Karpas-422 (cell line): ENCODE measurements around the gene RAMP2. TPM values are rescaled to one million over a fixed set of nuclear protein-coding genes. Genes with fewer than 3 reads are reported as not detected.
A peak's percentile ranks its signal among the peaks of the same experiment; 100 is the strongest.
"Not testable (repeated sequence)": the region's sequence is repeated elsewhere in the genome, so short reads cannot be mapped to it uniquely, and the experiment has no call there.

Experiments used
- DNase-seq: peaks from one replicate; pipeline ENCODE4 v3.0.0-alpha.2; 2015
- H2AFZ ChIP-seq: fragments of 200-600 bp; sonication (generic); 2 replicates; pipeline ENCODE4 v1.6.1; 2014; ENCODE audit warnings: antibody characterized with exemption, low read length, mixed read lengths
- H3K27ac ChIP-seq: fragments of 200-600 bp; sonication (generic); 2 replicates; pipeline ENCODE4 v1.5.1; 2014; ENCODE audit warnings: mild to moderate bottlenecking, low read length, moderate library complexity
- H3K27me3 ChIP-seq: fragments of 200-600 bp; sonication (generic); 2 replicates; pipeline ENCODE4 v1.6.1; 2014; ENCODE audit warnings: low read length, mixed read lengths
- H3K36me3 ChIP-seq: fragments of 200-600 bp; sonication (generic); 2 replicates; pipeline ENCODE4 v1.6.1; 2014; ENCODE audit warnings: low read length, mixed read lengths; ENCODE audit not compliant: insufficient read depth
- H3K4me1 ChIP-seq: fragments of 200-600 bp; sonication (generic); 2 replicates; pipeline ENCODE4 v1.6.1; 2014; ENCODE audit warnings: mild to moderate bottlenecking, low read length, mixed read lengths
- H3K4me2 ChIP-seq: fragments of 200-600 bp; sonication (generic); 2 replicates; pipeline ENCODE4 v1.6.1; 2014; ENCODE audit warnings: low read length, low read depth, mild to moderate bottlenecking; ENCODE audit not compliant: poor library complexity, severe bottlenecking
- H3K4me3 ChIP-seq: fragments of 200-600 bp; sonication (generic); 2 replicates; pipeline ENCODE4 v1.5.1; 2014; ENCODE audit warnings: mild to moderate bottlenecking, antibody characterized with exemption, low read length, mixed read lengths
- H3K79me2 ChIP-seq: fragments of 200-600 bp; sonication (generic); 2 replicates; pipeline ENCODE4 v1.6.1; 2014; ENCODE audit warnings: mild to moderate bottlenecking, low read length, mixed read lengths
- H3K9ac ChIP-seq: fragments of 200-600 bp; sonication (generic); 2 replicates; pipeline ENCODE4 v1.6.0; 2014; ENCODE audit warnings: low read length
- H3K9me2 ChIP-seq: fragments of 200-600 bp; sonication (generic), shearing (Covaris generic); replicated peaks from 2 replicates; pipeline ENCODE4 v1.6.0; 2014; ENCODE audit warnings: mild to moderate bottlenecking, low read length, moderate library complexity; ENCODE audit not compliant: insufficient read depth
- H3K9me3 ChIP-seq: fragments of 300-700, 200-600 bp; sonication (generic); 2 replicates; pipeline ENCODE4 v1.6.1; 2014; ENCODE audit warnings: low read length, mixed read lengths
- H4K20me1 ChIP-seq: fragments of 200-600 bp; sonication (generic); 2 replicates; pipeline ENCODE4 v1.6.1; 2014; ENCODE audit warnings: mild to moderate bottlenecking, antibody characterized with exemption, low read length, low read depth; ENCODE audit not compliant: insufficient read depth
- total RNA-seq: library from RNA; depleted of rRNA; stranded (reverse); fragments of >200 nt; shearing (Covaris generic); gene quantifications from 2 replicates; pipeline ENCODE4 v1.2.3, GENCODE V29; 2014; ENCODE audit warnings: low replicate concordance; rRNA removed

Gene RAMP2, protein sequence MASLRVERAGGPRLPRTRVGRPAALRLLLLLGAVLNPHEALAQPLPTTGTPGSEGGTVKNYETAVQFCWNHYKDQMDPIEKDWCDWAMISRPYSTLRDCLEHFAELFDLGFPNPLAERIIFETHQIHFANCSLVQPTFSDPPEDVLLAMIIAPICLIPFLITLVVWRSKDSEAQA
- not detected in 2 replicates for total RNA-seq

GRCh38 chr17:42760652-42761581, at the start of gene RAMP2:
Gene RAMP2 (plus strand): TSS chr17:42761227. CDS start chr17:42761262, 35 bp downstream.
- Histone ChIP-seq H3K27ac (no peak within 1 kb of the TSS), H3K9me2 (no peaks in the 10 kb centered on the region), H3K27me3 (no peaks in the 10 kb centered on the region), H4K20me1 (no peaks in the 10 kb centered on the region), H3K4me2 (no peak within 1 kb of the TSS), H3K4me3 (no peak within 1 kb of the TSS), H3K4me1 (peaks cover 8% of the 10 kb centered on the region; the same call in 1 of the 2 replicates), H3K9ac (no peak within 1 kb of the TSS), H3K9me3 (no peaks in the 10 kb centered on the region), H3K79me2 (no peaks in the 10 kb centered on the region), H2AFZ (no peak within 1 kb of the TSS), H3K36me3 (no peaks in the 10 kb centered on the region)
- no peak for DNase-seq

- no peaks in the 10 kb centered on the region for H3K9me2 ChIP-seq
- DNase-seq, result peak; percentile 87
- H3K9ac ChIP-seq, result no peak overlapping the region
- peaks cover 31% of the 10 kb centered on the region for H3K36me3 ChIP-seq
- no peak overlapping the region for H2AFZ ChIP-seq
- no peaks in the 10 kb centered on the region for H3K27me3 ChIP-seq
- H3K4me1 ChIP-seq, result no peaks in the 10 kb centered on the region
- H4K20me1 ChIP-seq, result no peaks in the 10 kb centered on the region
- no peak overlapping the region for H3K4me2 ChIP-seq
- H3K27ac ChIP-seq, result no peak overlapping the region
- no peaks in the 10 kb centered on the region for H3K79me2 ChIP-seq
- no peak overlapping the region for H3K4me3 ChIP-seq
- H3K9me3 ChIP-seq, result no peaks in the 10 kb centered on the region
Observed at GRCh38 chr17:42720996-42721583, 39.9 kb upstream of the RAMP2 start.

GRCh38 chr17:42723636-42724035, 37.4 kb upstream of the RAMP2 start:
- H3K27ac ChIP-seq, result no peak overlapping the region
- no peak for DNase-seq
- no peaks in the 10 kb centered on the region for H3K79me2 ChIP-seq
- H2AFZ ChIP-seq, result no peak overlapping the region
- H3K4me3 ChIP-seq, result no peak overlapping the region
- no peak overlapping the region for H3K4me2 ChIP-seq
- no peaks in the 10 kb centered on the region for H3K4me1 ChIP-seq
- H3K36me3 ChIP-seq, result peaks cover 12% of the 10 kb centered on the region; the same call in 1 of the 2 replicates
- H3K9me2 ChIP-seq, result no peaks in the 10 kb centered on the region
- H3K27me3 ChIP-seq, result no peaks in the 10 kb centered on the region
- H3K9ac ChIP-seq, result no peak overlapping the region
- H3K9me3 ChIP-seq, result no peaks in the 10 kb centered on the region
- no peaks in the 10 kb centered on the region for H4K20me1 ChIP-seq

GRCh38 chr17:42725143-42725542, 35.9 kb upstream of the RAMP2 start:
- H3K9me2 ChIP-seq, result no peaks in the 10 kb centered on the region
- H3K79me2 ChIP-seq, result no peaks in the 10 kb centered on the region
- no peaks in the 10 kb centered on the region for H3K4me1 ChIP-seq
- DNase-seq, result no peak
- H3K9ac ChIP-seq, result no peak overlapping the region
- no peak overlapping the region for H3K4me2 ChIP-seq
- H3K36me3 ChIP-seq, result peaks cover 5% of the 10 kb centered on the region; the same call in 1 of the 2 replicates
- no peak overlapping the region for H2AFZ ChIP-seq
- H3K4me3 ChIP-seq, result no peak overlapping the region
- no peaks in the 10 kb centered on the region for H3K9me3 ChIP-seq
- no peaks in the 10 kb centered on the region for H3K27me3 ChIP-seq
- no peaks in the 10 kb centered on the region for H4K20me1 ChIP-seq
- no peak overlapping the region for H3K27ac ChIP-seq

DNA sequence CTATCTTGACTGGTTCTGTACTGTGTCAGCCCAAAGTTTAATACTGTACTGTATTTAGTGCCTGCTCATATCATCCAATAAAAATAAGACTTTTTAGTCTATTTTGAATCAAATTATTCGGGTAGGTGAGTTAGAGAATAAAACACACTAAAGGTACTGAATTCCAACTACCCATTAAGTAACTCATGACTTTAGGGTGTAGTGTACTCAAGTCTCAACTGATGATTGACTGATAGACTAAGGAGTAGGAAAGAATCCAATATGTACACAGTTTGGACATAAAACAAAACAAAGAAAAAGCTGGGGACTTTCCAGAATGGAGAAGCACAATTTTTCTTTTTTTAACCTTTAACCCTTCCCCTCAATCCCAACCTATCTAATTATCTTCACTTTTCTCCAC, 20.3 kb upstream of the RAMP2 start:
- H3K9me3 ChIP-seq, result no peaks in the 10 kb centered on the region
- no peak overlapping the region for H2AFZ ChIP-seq
- H3K4me3 ChIP-seq, result no peak overlapping the region
- peaks cover 20% of the 10 kb centered on the region for H3K4me1 ChIP-seq
- no peaks in the 10 kb centered on the region for H3K9me2 ChIP-seq
- no peaks in the 10 kb centered on the region for H3K27me3 ChIP-seq
- H3K36me3 ChIP-seq, result no peaks in the 10 kb centered on the region
- no peak overlapping the region for H3K9ac ChIP-seq
- no peak overlapping the region for H3K27ac ChIP-seq
- peaks cover 72% of the 10 kb centered on the region for H3K79me2 ChIP-seq
- DNase-seq, result no peak
- no peak overlapping the region for H3K4me2 ChIP-seq
- H4K20me1 ChIP-seq, result no peaks in the 10 kb centered on the region

GRCh38 chr17:42742916-42743315, 18.1 kb upstream of the RAMP2 start:
- DNase-seq, H3K4me2 ChIP-seq, H3K27ac ChIP-seq, H3K9ac ChIP-seq, H3K9me3 ChIP-seq, H4K20me1 ChIP-seq, H3K27me3 ChIP-seq, H2AFZ ChIP-seq, H3K36me3 ChIP-seq, H3K4me3 ChIP-seq, H3K9me2 ChIP-seq: not testable (repeated sequence)
- Histone ChIP-seq H3K4me1 (peaks cover 18% of the 10 kb centered on the region), H3K79me2 (peaks cover 54% of the 10 kb centered on the region)

- Histone ChIP-seq H3K4me1 (peaks cover 22% of the 10 kb centered on the region), H2AFZ (0 out of 2 replicates have a peak overlapping the region, but pooled peaks have one; percentile 21), H3K27ac (peak overlapping the region; percentile 70), H4K20me1 (no peaks in the 10 kb centered on the region), H3K36me3 (no peaks in the 10 kb centered on the region), H3K27me3 (no peaks in the 10 kb centered on the region), H3K9ac (peak overlapping the region; percentile 93), H3K79me2 (peaks cover 54% of the 10 kb centered on the region), H3K9me3 (no peaks in the 10 kb centered on the region), H3K4me3 (peak overlapping the region; percentile 80), H3K4me2 (peak overlapping the region; percentile 96), H3K9me2 (no peaks in the 10 kb centered on the region)
- no peak for DNase-seq
Observed at GRCh38 chr17:42743595-42744282, 17.3 kb upstream of the RAMP2 start.
